ENCODE results near the gene PLBD1.

PLBD1 gene

DNA sequence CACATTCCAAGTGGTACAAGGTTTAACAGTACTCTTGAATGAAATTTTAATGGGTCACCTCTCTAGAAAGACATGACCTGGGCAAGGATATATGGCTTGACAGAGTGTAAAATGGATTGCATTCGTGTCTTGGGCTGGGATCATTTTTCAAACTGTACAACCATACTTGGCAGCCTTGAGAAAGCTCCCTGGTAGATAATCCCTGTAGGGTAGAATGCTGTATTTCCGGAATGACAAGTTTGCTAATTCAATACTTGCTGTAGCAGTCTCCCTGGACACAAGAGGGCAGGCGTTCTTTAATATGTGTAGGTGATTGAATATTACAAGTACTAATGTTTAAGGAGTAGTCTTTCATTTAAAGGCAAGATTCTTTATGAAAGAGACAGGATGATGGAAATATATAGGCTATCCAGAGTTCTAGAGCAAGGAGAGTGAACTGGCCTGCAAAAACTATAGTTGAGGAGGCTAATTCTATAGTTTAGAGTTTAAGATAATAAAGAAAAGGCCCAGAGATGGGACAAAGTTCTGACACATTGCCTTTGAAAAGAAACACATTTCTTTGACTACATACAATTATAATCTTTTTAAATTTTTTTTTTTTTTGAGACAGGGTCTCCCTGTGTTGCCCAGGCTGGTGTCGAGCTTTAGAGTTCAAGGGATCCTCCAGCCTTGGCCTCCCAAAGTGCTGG lies 53.4 kb downstream of the PLBD1 start:
- H2AFZ ChIP-seq (ENCODE audit: low read depth, low read length, severe bottlenecking) = no peak overlapping the region
- H3K36me3 ChIP-seq (ENCODE audit: low read length) = no peaks in the 10 kb centered on the region
- no peaks in the 10 kb centered on the region for H3K9me2 ChIP-seq (replicated peaks; ENCODE audit: insufficient read depth, low read length)
- H3K27ac ChIP-seq (ENCODE audit: low read depth, low read length) = no peak overlapping the region
- H3K9me3 ChIP-seq (ENCODE audit: insufficient read depth, low read length) = no peaks in the 10 kb centered on the region
- no peaks in the 10 kb centered on the region for H3K27me3 ChIP-seq (ENCODE audit: low read length)
- no peaks in the 10 kb centered on the region for H3K79me2 ChIP-seq (ENCODE audit: insufficient read depth, low read length)
- no peaks in the 10 kb centered on the region for H4K20me1 ChIP-seq (ENCODE audit: low read depth, low read length)
- no peak overlapping the region for H3K4me3 ChIP-seq (ENCODE audit: insufficient read depth, low read length, poor library complexity, severe bottlenecking)
- no peak overlapping the region for H3K9ac ChIP-seq (ENCODE audit: low read length)
- TF ChIP-seq EZH2phosphoT487 (conservative IDR thresholded peaks at IDR 0.05; ENCODE audit: low read length) = no peak
- TF ChIP-seq, protein P1, sequence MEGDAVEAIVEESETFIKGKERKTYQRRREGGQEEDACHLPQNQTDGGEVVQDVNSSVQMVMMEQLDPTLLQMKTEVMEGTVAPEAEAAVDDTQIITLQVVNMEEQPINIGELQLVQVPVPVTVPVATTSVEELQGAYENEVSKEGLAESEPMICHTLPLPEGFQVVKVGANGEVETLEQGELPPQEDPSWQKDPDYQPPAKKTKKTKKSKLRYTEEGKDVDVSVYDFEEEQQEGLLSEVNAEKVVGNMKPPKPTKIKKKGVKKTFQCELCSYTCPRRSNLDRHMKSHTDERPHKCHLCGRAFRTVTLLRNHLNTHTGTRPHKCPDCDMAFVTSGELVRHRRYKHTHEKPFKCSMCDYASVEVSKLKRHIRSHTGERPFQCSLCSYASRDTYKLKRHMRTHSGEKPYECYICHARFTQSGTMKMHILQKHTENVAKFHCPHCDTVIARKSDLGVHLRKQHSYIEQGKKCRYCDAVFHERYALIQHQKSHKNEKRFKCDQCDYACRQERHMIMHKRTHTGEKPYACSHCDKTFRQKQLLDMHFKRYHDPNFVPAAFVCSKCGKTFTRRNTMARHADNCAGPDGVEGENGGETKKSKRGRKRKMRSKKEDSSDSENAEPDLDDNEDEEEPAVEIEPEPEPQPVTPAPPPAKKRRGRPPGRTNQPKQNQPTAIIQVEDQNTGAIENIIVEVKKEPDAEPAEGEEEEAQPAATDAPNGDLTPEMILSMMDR (IDR thresholded peaks at IDR 0.05; ENCODE audit: insufficient read depth, low read length, poor library complexity, severe bottlenecking) = peak; percentile 12
- no peaks in the 10 kb centered on the region for H3F3A ChIP-seq (ENCODE audit: insufficient read depth)
- H3K4me2 ChIP-seq (ENCODE audit: low read depth, low read length, poor library complexity, severe bottlenecking) = no peak overlapping the region

DNA sequence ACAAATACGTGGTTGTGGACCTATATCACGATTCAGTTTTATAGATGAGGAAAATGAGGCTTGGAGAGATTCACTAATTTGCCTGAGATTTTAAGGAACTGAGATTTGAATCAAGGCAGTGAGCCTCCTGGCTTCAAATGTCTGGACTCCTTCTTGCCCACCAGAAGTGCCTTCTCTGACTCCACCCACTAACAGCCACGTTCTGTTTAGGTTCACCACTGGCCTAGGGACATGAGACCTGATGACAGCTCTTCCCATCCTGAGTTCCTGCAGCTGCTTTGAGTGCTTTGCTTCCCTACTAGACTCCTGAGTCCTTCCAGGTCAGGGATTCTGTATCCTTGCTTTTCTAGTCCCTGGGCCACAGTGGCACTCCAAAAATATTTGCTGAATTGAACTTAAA lies 57.1 kb downstream of the PLBD1 start:
- Histone ChIP-seq H3K36me3 (ENCODE audit: low read length) (no peaks in the 10 kb centered on the region), H3K4me2 (ENCODE audit: low read depth, low read length, poor library complexity, severe bottlenecking) (no peak overlapping the region), H3K9me2 (replicated peaks; ENCODE audit: insufficient read depth, low read length) (no peaks in the 10 kb centered on the region), H3K27me3 (ENCODE audit: low read length) (no peaks in the 10 kb centered on the region), H4K20me1 (ENCODE audit: low read depth, low read length) (no peaks in the 10 kb centered on the region), H3K4me3 (ENCODE audit: insufficient read depth, low read length, poor library complexity, severe bottlenecking) (no peak overlapping the region), H3K9ac (ENCODE audit: low read length) (no peak overlapping the region), H3K27ac (ENCODE audit: low read depth, low read length) (no peak overlapping the region), H2AFZ (ENCODE audit: low read depth, low read length, severe bottlenecking) (no peak overlapping the region), H3K79me2 (ENCODE audit: insufficient read depth, low read length) (no peaks in the 10 kb centered on the region), H3F3A (ENCODE audit: insufficient read depth) (no peaks in the 10 kb centered on the region), H3K9me3 (ENCODE audit: insufficient read depth, low read length) (no peaks in the 10 kb centered on the region)
- TF ChIP-seq, protein P1 (IDR thresholded peaks at IDR 0.05; ENCODE audit: insufficient read depth, low read length, poor library complexity, severe bottlenecking) = no peak
- no peak for TF ChIP-seq EZH2phosphoT487 (conservative IDR thresholded peaks at IDR 0.05; ENCODE audit: low read length)

GRCh38 chr12:14505626-14506596 lies 61.8 kb downstream of the PLBD1 start:
- no peaks in the 10 kb centered on the region for H3K9me3 ChIP-seq (ENCODE audit: insufficient read depth, low read length)
- H3K27ac ChIP-seq (ENCODE audit: low read depth, low read length) = no peak overlapping the region
- no peak overlapping the region for H3K9ac ChIP-seq (ENCODE audit: low read length)
- H3K27me3 ChIP-seq (ENCODE audit: low read length) = no peaks in the 10 kb centered on the region
- no peak overlapping the region for H3K4me2 ChIP-seq (ENCODE audit: low read depth, low read length, poor library complexity, severe bottlenecking)
- TF ChIP-seq, protein P1 (IDR thresholded peaks at IDR 0.05; ENCODE audit: insufficient read depth, low read length, poor library complexity, severe bottlenecking) = no peak
- TF ChIP-seq EZH2phosphoT487 (conservative IDR thresholded peaks at IDR 0.05; ENCODE audit: low read length) = no peak
- H2AFZ ChIP-seq (ENCODE audit: low read depth, low read length, severe bottlenecking) = no peak overlapping the region
- no peaks in the 10 kb centered on the region for H3K9me2 ChIP-seq (replicated peaks; ENCODE audit: insufficient read depth, low read length)
- peaks cover 4% of the 10 kb centered on the region; the same call in 1 of the 2 replicates for H3K36me3 ChIP-seq (ENCODE audit: low read length)
- no peaks in the 10 kb centered on the region for H3K79me2 ChIP-seq (ENCODE audit: insufficient read depth, low read length)
- no peak overlapping the region for H3K4me3 ChIP-seq (ENCODE audit: insufficient read depth, low read length, poor library complexity, severe bottlenecking)
- H4K20me1 ChIP-seq (ENCODE audit: low read depth, low read length) = no peaks in the 10 kb centered on the region
- 0 out of 2 replicates have a peak, but pooled peaks cover 4% of the 10 kb centered on the region for H3F3A ChIP-seq (ENCODE audit: insufficient read depth)

All from SU-DHL-6 (cell line).